ENCODE measurements around the gene MGP. TPM values are rescaled to one million over a fixed set of nuclear protein-coding genes. Genes with fewer than 3 reads are reported as not detected.

The MGP gene
- total RNA-seq (2012; rRNA removed) (0.56 and 1.4 TPM in 2 replicates), polyA plus RNA-seq (2012; rRNA removed) (1.9 and 2.7 TPM in 2 replicates), Bru-seq, nascent RNA (percentile 29 among the genes with signal in this experiment), BruChase-seq, experiment 1, labeled RNA remaining after a 6-hour chase (percentile 26 among the genes with signal in this experiment), BruChase-seq, experiment 2, labeled RNA remaining after a 2-hour chase (percentile 22 among the genes with signal in this experiment)
- polyA plus RNA-seq (2012; cell fraction: cytosol; rRNA removed), result 0.65 and 1.2 TPM in 2 replicates
- polyA plus RNA-seq (2012; cell fraction: nucleus; rRNA removed; ENCODE audit: low replicate concordance), result 0.10 and 0.57 TPM in 2 replicates
- long read RNA-seq, result 0 reads

GRCh38 chr12:14885718-14886221 lies at the start of gene MGP:
Gene MGP (minus strand): TSS chr12:14885854. CDS start chr12:14885791, 63 bp downstream.
- BruUV-seq (replicated peaks), result no TSS peak
- DNase-seq (peak; percentile 18), ATAC-seq (ENCODE audit: low read depth) (peak; percentile 61)
- intact Hi-C loops (cut with micrococcal nuclease) (no loop called here), in situ Hi-C loops (cut with MboI; ENCODE audit: low sequenced_read_pairs) (no loop called here), dilution Hi-C loops (cut with HindIII; ENCODE audit: low sequenced_read_pairs, unreplicated experiment) (no loop called here)
- H2BK20ac ChIP-seq (ENCODE audit: low read depth, low read length), result no peak within 1 kb of the TSS
- peak within 1 kb of the TSS; percentile 13; the same call in 1 of the 2 replicates for H3K18ac ChIP-seq (ENCODE audit: low read depth, low read length)
- no peak within 1 kb of the TSS for H4K8ac ChIP-seq (ENCODE audit: low read depth in 2 of 2, low read length in 2 of 2)
- no peaks in the 10 kb centered on the region for H4K20me1 ChIP-seq (ENCODE audit: insufficient read depth, low read length)
- H2BK120ac ChIP-seq (ENCODE audit: low read depth, low read length), result no peak within 1 kb of the TSS; the same call in 1 of the 2 replicates
- no peak within 1 kb of the TSS for H4K5ac ChIP-seq (ENCODE audit: low read depth, low read length)
- H4K91ac ChIP-seq (ENCODE audit: insufficient read depth, low read depth, low read length), result no peak within 1 kb of the TSS
- H2AFZ ChIP-seq (replicated peaks; ENCODE audit: low read length, poor library complexity), result peak within 1 kb of the TSS; percentile 57
- no peak within 1 kb of the TSS for H3K4me3 ChIP-seq (ENCODE audit: insufficient read depth, low read depth, low read length)
- no peak within 1 kb of the TSS for H2BK15ac ChIP-seq (ENCODE audit: low read depth, low read length)
- WGBS, 2 experiments (ENCODE audit: extremely low coverage in 2 of 2, insufficient read length in 1 of 2), result no CpG with 5 or more reads among the region's 6 CpGs
- H3K56ac ChIP-seq (ENCODE audit: extremely low read depth, insufficient read depth, low read length), result no peak within 1 kb of the TSS
- POLR2A ChIA-PET (ENCODE audit: unreplicated experiment), result no interaction called here
- H3K79me1 ChIP-seq (ENCODE audit: low read depth in 1 of 2, low read length in 2 of 2), result no peaks in the 10 kb centered on the region
- H3K27me3 ChIP-seq (ENCODE audit: control insufficient read depth, insufficient read depth, low read length), result peaks cover 8% of the 10 kb centered on the region
- H3K4ac ChIP-seq (ENCODE audit: low read depth, low read length), result no peak within 1 kb of the TSS
- H3K4me1 ChIP-seq (ENCODE audit: control insufficient read depth, insufficient read depth, low read length), result peaks cover 8% of the 10 kb centered on the region; the same call in 1 of the 2 replicates
- H2AK5ac ChIP-seq (ENCODE audit: low read depth, low read length), result no peak within 1 kb of the TSS
- H2AK9ac ChIP-seq (replicated peaks; ENCODE audit: low read depth, low read length, poor library complexity), result no peak within 1 kb of the TSS
- CTCF ChIA-PET, result no interaction called here
- peak within 1 kb of the TSS; percentile 84 for H3K4me2 ChIP-seq (ENCODE audit: low read depth, low read length)
- H3K27ac ChIP-seq (ENCODE audit: insufficient read depth, low read length), result peak within 1 kb of the TSS; percentile 45; the same call in 1 of the 2 replicates
- H3K36me3 ChIP-seq (ENCODE audit: control insufficient read depth, insufficient read depth, low read length), result no peaks in the 10 kb centered on the region
- H3K23ac ChIP-seq (ENCODE audit: low read depth, low read length), result 0 out of 2 replicates have a peak within 1 kb of the TSS, but pooled peaks have one; percentile 66
- no peaks in the 10 kb centered on the region for H3K9me3 ChIP-seq (ENCODE audit: control insufficient read depth, insufficient read depth, low read length)
- H3K14ac ChIP-seq (replicated peaks; ENCODE audit: low read depth, low read length), result no peak within 1 kb of the TSS
- H2BK5ac ChIP-seq (ENCODE audit: low read depth, low read length, poor library complexity, severe bottlenecking), result no peak within 1 kb of the TSS
- no peaks in the 10 kb centered on the region for H3K9me1 ChIP-seq (ENCODE audit: insufficient read depth, low read length)
- H3K9ac ChIP-seq (ENCODE audit: low read depth, low read length), result 0 out of 2 replicates have a peak within 1 kb of the TSS, but pooled peaks have one; percentile 24
- no peak for TF ChIP-seq BHLHE40 (IDR thresholded peaks at IDR 0.05; ENCODE audit: low read depth, low read length)
- TF ChIP-seq USF2 (IDR thresholded peaks at IDR 0.05; ENCODE audit: low read depth, low read length), result no peak
- TF ChIP-seq MAFK (IDR thresholded peaks at IDR 0.05; ENCODE audit: low read depth, low read length), result no peak
- TF ChIP-seq NFE2L2 (IDR thresholded peaks at IDR 0.05; ENCODE audit: low read depth, low read length), result no peak
- TF ChIP-seq FOS (IDR thresholded peaks at IDR 0.05; ENCODE audit: low read depth, low read length), result no peak
- no peak for TF ChIP-seq ELK1 (IDR thresholded peaks at IDR 0.05; ENCODE audit: borderline replicate concordance, low read depth, low read length)
- no peak for TF ChIP-seq MXI1 (IDR thresholded peaks at IDR 0.05; ENCODE audit: borderline replicate concordance, low read depth, low read length)
- no peak for TF ChIP-seq CEBPB (IDR thresholded peaks at IDR 0.05; ENCODE audit: low read depth, low read length)
- TF ChIP-seq CHD1 (IDR thresholded peaks at IDR 0.05; ENCODE audit: low read depth, low read length), result no peak
- no peak for TF ChIP-seq SMC3 (IDR thresholded peaks at IDR 0.05; ENCODE audit: low read depth, low read length)
- TF ChIP-seq POLR2A (IDR thresholded peaks at IDR 0.05; ENCODE audit: low read depth, low read length), result no peak
- no peak for TF ChIP-seq MAZ (IDR thresholded peaks at IDR 0.05; ENCODE audit: borderline replicate concordance, low read depth, low read length)
- TF ChIP-seq RCOR1 (IDR thresholded peaks at IDR 0.05; ENCODE audit: insufficient replicate concordance, low read length), result no peak
- TF ChIP-seq CTCF (conservative IDR thresholded peaks at IDR 0.05; ENCODE audit: low read depth, low read length), result no peak
- no peak for TF ChIP-seq RAD21 (IDR thresholded peaks at IDR 0.05; ENCODE audit: low read length)

Data from IMR-90 (cell line).